HG02938 (cell line): ENCODE data around the gene RND1.

Experiments
- ATAC-seq: cut with Tn5 transposase; IDR thresholded peaks from one replicate; pipeline ENCODE4 v1.9.1; 2021; ENCODE audit warnings: mild to moderate bottlenecking, moderate library complexity; ENCODE audit not compliant: unreplicated experiment

The RND1 gene

DNA sequence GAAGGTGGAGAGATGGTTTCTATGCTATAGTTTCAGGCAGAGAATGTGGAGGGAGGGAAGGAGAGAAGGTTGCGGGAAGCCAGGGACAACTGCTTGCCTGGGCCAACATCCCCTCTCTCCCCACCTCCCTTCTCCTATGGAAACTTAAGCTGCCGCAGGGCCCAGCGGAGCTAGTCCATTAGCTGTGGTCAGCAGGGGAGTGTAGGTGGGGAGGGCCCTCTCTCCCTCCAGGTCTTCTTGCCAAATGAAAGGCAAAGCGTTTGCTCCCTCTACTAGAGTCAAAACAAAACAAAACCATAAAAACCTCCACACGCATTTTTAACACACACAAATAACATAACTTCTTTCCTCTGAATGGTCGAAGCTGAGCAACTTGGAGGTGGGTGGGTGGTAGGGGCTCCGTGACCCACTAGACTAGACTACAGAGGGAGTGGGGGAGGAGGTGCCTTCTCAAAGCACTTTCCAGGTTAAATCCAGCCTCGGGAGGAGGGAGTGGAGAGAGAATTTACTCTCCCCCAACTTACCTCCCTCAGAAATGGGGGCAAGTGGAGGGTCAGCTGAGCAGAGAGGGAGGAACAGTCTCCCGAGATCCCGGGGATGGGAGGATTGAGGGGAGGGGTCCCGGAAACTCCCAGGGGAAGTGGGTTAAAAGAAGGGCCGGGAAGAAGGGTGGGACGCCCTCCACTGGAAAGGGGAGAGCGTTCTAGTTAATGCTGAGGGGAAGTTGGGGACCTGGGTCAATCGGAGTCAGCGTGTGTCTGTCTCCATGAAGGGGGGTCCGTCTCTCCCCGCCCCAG lies 52.0 kb downstream of the RND1 start:
- no peak for ATAC-seq

DNA sequence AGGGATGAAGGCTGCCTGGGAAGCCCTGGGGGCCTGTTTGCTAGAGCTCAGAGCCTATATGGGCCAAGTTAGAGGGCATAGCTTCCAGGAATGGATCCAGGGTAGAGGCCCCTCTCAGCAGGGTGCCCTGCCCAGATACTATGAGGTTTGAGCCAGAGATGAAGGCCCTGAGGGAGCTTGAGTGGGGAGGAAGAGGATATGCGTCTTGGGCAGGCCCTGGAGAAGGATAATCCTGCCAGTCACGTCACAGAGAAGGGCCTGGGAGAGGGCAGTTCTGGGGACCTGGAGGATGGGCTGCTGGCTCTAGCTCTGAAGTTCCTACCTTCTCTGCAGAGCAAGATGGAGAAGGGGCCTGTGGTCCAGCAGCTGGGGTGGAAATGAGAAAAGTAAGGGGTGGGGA lies 53.3 kb downstream of the RND1 start:
- no peak for ATAC-seq

- ATAC-seq, result no peak
Observed at GRCh38 chr12:48811437-48812090, 54.1 kb downstream of the RND1 start.

DNA sequence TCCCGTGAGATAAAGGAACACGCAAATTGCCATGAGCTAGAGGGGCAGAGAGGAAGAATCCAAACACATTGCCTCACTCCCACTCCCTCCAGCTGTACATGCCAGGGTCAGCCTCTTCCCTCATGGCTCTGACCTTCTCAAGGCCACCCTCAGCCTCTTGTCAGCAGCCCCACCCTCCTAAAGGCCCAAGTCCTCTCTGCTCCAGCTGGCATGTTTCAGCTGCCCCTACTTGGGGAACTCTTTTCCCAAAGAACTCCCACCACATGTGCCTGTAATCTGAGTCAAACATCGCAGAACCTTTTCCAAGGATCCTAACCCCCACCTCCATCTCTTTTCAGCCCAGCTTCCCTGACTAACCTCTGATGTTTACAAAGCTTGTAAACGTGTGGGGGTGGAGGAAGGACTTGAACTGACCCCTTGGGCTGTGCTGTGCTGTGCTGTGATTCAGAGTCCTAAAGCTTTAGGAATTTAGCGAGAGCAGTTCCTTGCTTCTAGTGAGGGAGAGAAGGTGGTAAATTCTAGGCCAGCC lies 54.7 kb downstream of the RND1 start:
- no peak for ATAC-seq

DNA sequence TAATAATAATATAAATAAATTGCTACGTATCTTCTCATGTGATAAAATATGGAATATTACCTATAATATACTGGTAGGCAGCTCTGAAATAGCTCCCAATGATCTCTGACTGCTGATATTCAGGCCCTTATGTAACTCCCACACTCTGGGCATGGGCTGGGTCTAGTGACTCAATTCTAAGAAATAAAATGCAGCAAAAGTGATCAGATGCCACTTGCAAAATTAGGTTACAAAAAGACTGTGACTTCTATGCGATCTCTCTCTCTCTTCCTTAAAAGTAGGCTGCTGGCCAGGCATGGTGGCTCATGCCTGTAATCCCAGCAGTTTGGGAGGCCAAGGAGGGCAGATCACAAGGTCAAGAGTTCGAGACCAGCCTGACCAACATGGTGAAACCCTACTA lies 57.7 kb downstream of the RND1 start:
- ATAC-seq, result no peak
